H1 (cell line): ENCODE results near the gene AKR7A2. TPM values are rescaled to one million over a fixed set of nuclear protein-coding genes. Genes with fewer than 3 reads are reported as not detected.

ENCODE experiments used
- CTCF ChIA-PET: fragments of 300-600 bp; sonication (Branson Sonifier 250); formaldehyde crosslinking; loops from one replicate; lab custom pipeline; 2021; ENCODE audit not compliant: partially characterized antibody; lab: Charles Lee
- POLR2A ChIA-PET: fragments of 300-600 bp; sonication (Branson Sonifier 250); formaldehyde crosslinking; loops from one replicate; lab custom pipeline; 2021; ENCODE audit warnings: inconsistent platforms; ENCODE audit not compliant: partially characterized antibody; lab: Charles Lee
- DNase-seq, 2 experiments: peaks; one replicate each; pipeline versions ENCODE4 v3.0.0 to v3.0.0-alpha.2; 2010 to 2022; ENCODE audit warnings: low spot score in 2 of 2, low read depth in 1 of 2, mixed read lengths in 1 of 2
- FAIRE-seq: peaks from 2 replicates; lab custom pipeline; 2011; peaks lifted over from hg19 to GRCh38; lab: Jason Lieb, UNC
- H2AFZ ChIP-seq: 2 replicates; pipeline ENCODE4 v1.8.1; 2012; ENCODE audit warnings: low read length, inconsistent platforms
- H2AK5ac ChIP-seq: 2 replicates; pipeline ENCODE4 v1.6.1; 2013; ENCODE audit warnings: low read depth, low read length
- H2BK120ac ChIP-seq: replicated peaks from 2 replicates; pipeline ENCODE3; 2013; ENCODE audit warnings: low read depth, low read length, inconsistent platforms
- H2BK12ac ChIP-seq: 2 replicates; pipeline ENCODE4 v1.6.1; 2013; ENCODE audit warnings: low read depth, low read length
- H2BK15ac ChIP-seq: 2 replicates; pipeline ENCODE4 v1.6.1; 2013; ENCODE audit warnings: low read length
- H2BK20ac ChIP-seq: 2 replicates; pipeline ENCODE4 v1.6.1; 2013; ENCODE audit warnings: low read length
- H2BK5ac ChIP-seq: 2 replicates; pipeline ENCODE4 v1.6.1; 2013; ENCODE audit warnings: low read depth, low read length
- H3K14ac ChIP-seq: 2 replicates; pipeline ENCODE4 v1.6.1; 2013; ENCODE audit warnings: inconsistent platforms; ENCODE audit not compliant: insufficient read length
- H3K18ac ChIP-seq: 2 replicates; pipeline ENCODE4 v1.6.1; 2013; ENCODE audit warnings: low read length; ENCODE audit errors: extremely low read depth
- H3K23ac ChIP-seq: 2 replicates; pipeline ENCODE4 v1.6.1; 2013; ENCODE audit warnings: inconsistent platforms; ENCODE audit not compliant: insufficient read length
- H3K23me2 ChIP-seq: 2 replicates; pipeline ENCODE4 v1.6.1; 2013; ENCODE audit warnings: low read depth, low read length
- H3K27ac ChIP-seq: 2 replicates; pipeline ENCODE4 v1.6.1; 2011; ENCODE audit warnings: low read depth, low read length, inconsistent platforms
- H3K27me3 ChIP-seq, 4 experiments: replicated peaks in 1 of 4; 1 replicate in 1 of 4; 2 replicates in 3 of 4; pipeline versions ENCODE4 v1.6.1 to v1.8.1; 2011 to 2013; ENCODE audit warnings: low read length in 3 of 4, mild to moderate bottlenecking in 3 of 4, inconsistent platforms in 2 of 4, mixed read lengths in 2 of 4, moderate library complexity in 1 of 4; ENCODE audit not compliant: control insufficient read depth in 3 of 4, insufficient read depth in 3 of 4; ENCODE audit errors: extremely low read depth in 1 of 4
- H3K36me3 ChIP-seq, 4 experiments: 2 replicates each; pipeline versions ENCODE4 v1.6.1 to v1.8.1; 2011 to 2013; ENCODE audit warnings: mild to moderate bottlenecking in 4 of 4, low read length in 3 of 4, moderate library complexity in 2 of 4, control low read depth in 1 of 4, inconsistent platforms in 1 of 4; ENCODE audit not compliant: insufficient read depth in 4 of 4, control insufficient read depth in 2 of 4
- H3K4ac ChIP-seq: replicated peaks from 2 replicates; pipeline ENCODE3; 2013; ENCODE audit warnings: low read length, low read depth, mixed read lengths, inconsistent platforms; ENCODE audit not compliant: insufficient read length
- H3K4me1 ChIP-seq, 4 experiments: replicated peaks in 1 of 4; 1 replicate in 1 of 4; 2 replicates in 3 of 4; pipeline versions ENCODE4 v1.6.1 to v1.8.1; 2011 to 2013; ENCODE audit warnings: low read length in 3 of 4, inconsistent platforms in 2 of 4, mixed read lengths in 1 of 4; ENCODE audit not compliant: insufficient read depth in 4 of 4, control insufficient read depth in 3 of 4
- H3K4me2 ChIP-seq, 2 experiments: 2 replicates each; pipeline versions ENCODE4 v1.6.1 to v1.8.1; 2011 to 2013; ENCODE audit warnings: low read depth in 2 of 2, low read length in 2 of 2, control low read depth in 1 of 2, inconsistent platforms in 1 of 2, mild to moderate bottlenecking in 1 of 2; ENCODE audit not compliant: insufficient read depth in 1 of 2
- H3K4me3 ChIP-seq, 4 experiments: fragments of 200-600, 300-600 bp in 1 of 4; sonication (generic), shearing (Covaris generic), sonication (Bioruptor Twin) in 1 of 4; 2 replicates each; pipeline versions ENCODE4 v1.5.1 to v1.8.1; 2011 to 2016; ENCODE audit warnings: low read length in 4 of 4, low read depth in 3 of 4, control low read depth in 2 of 4, inconsistent platforms in 2 of 4, mild to moderate bottlenecking in 2 of 4, mixed read lengths in 1 of 4, moderate library complexity in 1 of 4; ENCODE audit not compliant: insufficient read depth in 2 of 4; ENCODE audit errors: extremely low read depth in 1 of 4
- H3K56ac ChIP-seq: replicated peaks from 2 replicates; pipeline ENCODE3; 2013; ENCODE audit warnings: low read depth, mild to moderate bottlenecking, mixed read lengths, low read length, inconsistent platforms; ENCODE audit not compliant: insufficient read length
- H3K79me1 ChIP-seq: 2 replicates; pipeline ENCODE4 v1.6.1; 2013; ENCODE audit warnings: low read depth, low read length, control low read depth
- H3K79me2 ChIP-seq, 2 experiments: 2 replicates each; pipeline versions ENCODE4 v1.6.1 to v1.8.1; 2012 to 2013; ENCODE audit warnings: low read length in 2 of 2, mild to moderate bottlenecking in 2 of 2, inconsistent platforms in 1 of 2; ENCODE audit not compliant: insufficient read depth in 2 of 2, control insufficient read depth in 1 of 2
- H3K9ac ChIP-seq, 4 experiments: replicated peaks in 1 of 4; 1 replicate in 1 of 4; 2 replicates in 3 of 4; pipeline versions ENCODE4 v1.6.1 to v1.8.1; 2011 to 2013; ENCODE audit warnings: low read depth in 3 of 4, low read length in 3 of 4, control low read depth in 2 of 4, mild to moderate bottlenecking in 2 of 4, moderate library complexity in 2 of 4, inconsistent platforms in 1 of 4; ENCODE audit errors: extremely low read depth in 1 of 4
- H3K9me3 ChIP-seq, 2 experiments: 2 replicates each; pipeline versions ENCODE4 v1.6.1 to v1.8.1; 2012 to 2013; ENCODE audit warnings: mild to moderate bottlenecking in 2 of 2, moderate library complexity in 2 of 2, control low read depth in 1 of 2, inconsistent platforms in 1 of 2, low read depth in 1 of 2, low read length in 1 of 2, mixed read lengths in 1 of 2; ENCODE audit not compliant: insufficient read depth in 2 of 2
- H4K20me1 ChIP-seq, 2 experiments: replicated peaks in 1 of 2; 2 replicates each; pipeline versions ENCODE3 to v1.8.1; 2011 to 2013; ENCODE audit warnings: inconsistent platforms in 2 of 2, low read length in 2 of 2, mild to moderate bottlenecking in 1 of 2; ENCODE audit not compliant: insufficient read depth in 2 of 2, control insufficient read depth in 1 of 2
- H4K5ac ChIP-seq: 2 replicates; pipeline ENCODE4 v1.6.1; 2013; ENCODE audit warnings: low read length, low read depth, mixed read lengths, inconsistent platforms; ENCODE audit not compliant: insufficient read length
- H4K8ac ChIP-seq: 2 replicates; pipeline ENCODE4 v1.8.0; 2013; ENCODE audit warnings: mild to moderate bottlenecking, moderate library complexity, low read length, inconsistent platforms; ENCODE audit not compliant: insufficient read depth; ENCODE audit errors: extremely low read depth
- H4K91ac ChIP-seq: replicated peaks from 2 replicates; pipeline ENCODE3; 2013; ENCODE audit warnings: low read length, mixed read lengths, inconsistent platforms; ENCODE audit not compliant: insufficient read length
- ASH2L ChIP-seq: fragments of 200-600, 300-600 bp; sonication (generic); IDR thresholded peaks from one replicate; pipeline ENCODE4 v1.7.1; 2017; ENCODE audit warnings: low read length
- BACH1 ChIP-seq: IDR thresholded peaks from 2 replicates; pipeline ENCODE4 v1.6.1; 2012; ENCODE audit warnings: low read length, improper control_type of control experiment
- FOSL1 ChIP-seq: IDR thresholded peaks from 2 replicates; pipeline ENCODE4 v1.6.1; 2011; ENCODE audit warnings: mild to moderate bottlenecking, low read depth, low read length, moderate library complexity; ENCODE audit not compliant: insufficient read depth
- RFX5 ChIP-seq: IDR thresholded peaks from 2 replicates; pipeline ENCODE4 v1.6.1; 2011; ENCODE audit warnings: low read depth, low read length, improper control_type of control experiment, borderline replicate concordance
- RNF2 ChIP-seq: fragments of 200-900, 300-1000 bp; sonication (generic); IDR thresholded peaks from 2 replicates; pipeline ENCODE4 v1.7.1; 2016; ENCODE audit warnings: borderline replicate concordance, low read depth, mild to moderate bottlenecking, antibody characterized with exemption, low read length; ENCODE audit not compliant: poor library complexity, severe bottlenecking; ENCODE audit errors: missing control alignments
- SP1 ChIP-seq: IDR thresholded peaks from 2 replicates; pipeline ENCODE4 v1.6.1; 2011; ENCODE audit warnings: low read depth, low read length
- SP4 ChIP-seq: IDR thresholded peaks from 2 replicates; pipeline ENCODE4 v1.6.1; 2012; ENCODE audit warnings: low read length, inconsistent platforms
- TAF7 ChIP-seq: optimal IDR thresholded peaks from 2 replicates; pipeline ENCODE3; 2011; ENCODE audit warnings: low read depth, mild to moderate bottlenecking, inconsistent platforms, low read length, moderate library complexity, borderline replicate concordance
- WGBS, 2 experiments: shearing (Covaris generic) in 1 of 2; methylation state at CpG; one replicate each; pipeline versions ENCODE4 v1.1.6 to v1.1.7; 2013 to 2015; ENCODE audit warnings: low lambda C conversion rate in 2 of 2, mixed read lengths in 2 of 2, inconsistent platforms in 1 of 2, low coverage in 1 of 2, missing lambda C conversion rate in 1 of 2; ENCODE audit not compliant: insufficient replicate concordance in 2 of 2, insufficient coverage in 1 of 2, insufficient read length in 1 of 2; ENCODE audit errors: extremely low coverage in 1 of 2, missing lambda C conversion rate in 1 of 2; 5-methylcytosine and 5-hydroxymethylcytosine counted together
- polyA plus RNA-seq, 7 experiments: library from polyadenylated mRNA; depleted of rRNA in 3 of 7; stranded (reverse) in 5 of 7; unstranded in 2 of 7; fragments of >200 nt in 5 of 7; fragments of 200-250 nt in 2 of 7; gene quantifications; 1 replicate in 5 of 7; 2 replicates in 1 of 7; 4 replicates in 1 of 7; pipeline versions ENCODE4 v1.2.1 to v1.2.3, GENCODE V29; 2011 to 2013; ENCODE audit warnings: missing spikeins in 2 of 7, mixed read lengths in 2 of 7
- total RNA-seq: library from RNA; stranded (reverse); fragmentation: NEBNext Ultra II Directional; extraction: Animal tissue kit (Norgen Biotek cat#: 25700); gene quantifications from 2 replicates; pipeline ENCODE4 v1.2.1, GENCODE V29; 2021
- TF ChIP-seq, protein P1 (sequence below): IDR thresholded peaks from 2 replicates; pipeline ENCODE4 v1.6.1; 2012; ENCODE audit warnings: inconsistent platforms

AKR7A2 gene
- total and polyA plus RNA-seq, 2 of the 8 experiments (the other 6 are each of a cell fraction or from before 2014, with no cell fraction given) = 32.0 to 48.3 TPM

DNA sequence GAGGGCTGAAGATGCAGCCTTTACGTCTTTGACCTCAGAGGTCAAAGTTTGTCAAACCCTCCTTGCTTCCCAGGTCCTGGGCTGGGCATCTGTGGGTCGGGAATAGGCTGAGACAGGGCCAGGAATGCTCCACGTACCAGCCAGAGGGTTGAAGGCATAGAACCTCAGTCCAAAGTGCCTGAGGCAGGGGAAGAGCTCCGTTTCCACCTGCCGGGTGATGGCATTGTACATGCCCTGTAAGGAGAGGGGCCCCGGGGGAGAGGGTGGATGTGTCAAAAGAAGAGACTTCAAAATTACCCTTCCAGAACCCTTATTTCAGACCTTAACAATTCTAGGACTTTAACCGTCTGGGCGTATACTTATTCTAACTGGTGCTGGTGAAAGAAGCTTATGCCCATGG is 27.1 kb downstream of the AKR7A2 start:
- Histone ChIP-seq H3K79me2 (no peaks in the 10 kb centered on the region), H4K91ac (no peak overlapping the region), H3K4me3 (no peak overlapping the region), H3K9ac (no peak overlapping the region), H4K20me1 (peaks cover 0 to 2% of the 10 kb centered on the region in 2 experiments), H2BK15ac (no peak overlapping the region), H2BK12ac (no peak overlapping the region), H3K4ac (no peak overlapping the region), H3K56ac (no peak overlapping the region), H3K4me1 (no peaks in the 10 kb centered on the region), H2AFZ (no peak overlapping the region), H3K23me2 (peaks cover 4% of the 10 kb centered on the region), H3K14ac (no peak overlapping the region), H2BK5ac (no peak overlapping the region), H2BK20ac (no peak overlapping the region), H3K27me3 (peaks cover 8 to 24% (median 20%) of the 10 kb centered on the region in 4 experiments), H3K9me3 (no peaks in the 10 kb centered on the region), H4K5ac (no peak overlapping the region), H3K79me1 (no peaks in the 10 kb centered on the region), H3K18ac (no peak overlapping the region), H2AK5ac (no peak overlapping the region), H3K27ac (no peak overlapping the region), H3K36me3 (no peaks in the 10 kb centered on the region), H3K23ac (no peak overlapping the region), H3K4me2 (no peak overlapping the region), H4K8ac (no peak overlapping the region), H2BK120ac (no peak overlapping the region)
- TF ChIP-seq FOSL1 (no peak), RNF2 (no peak), ASH2L (no peak), SP4 (no peak), BACH1 (no peak), SP1 (no peak), TAF7 (no peak), RFX5 (no peak)
- TF ChIP-seq, protein P1, sequence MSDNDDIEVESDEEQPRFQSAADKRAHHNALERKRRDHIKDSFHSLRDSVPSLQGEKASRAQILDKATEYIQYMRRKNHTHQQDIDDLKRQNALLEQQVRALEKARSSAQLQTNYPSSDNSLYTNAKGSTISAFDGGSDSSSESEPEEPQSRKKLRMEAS = no peak
- CTCF ChIA-PET = interaction anchor here (0.7 to 0.9 kb wide), 2 partner anchors 313 to 378 kb away, joined by 3 read pairs; no protein-coding TSS in a partner anchor
- POLR2A ChIA-PET = interaction anchor here (1.1 kb wide), 2 partner anchors 26 to 34 kb away, joined by 3 to 4 read pairs; partner anchors contain the start of gene EMC1
- 87% methylated on average over 8 of the region's 8 CpGs; no CpG with 5 or more reads in 1 of the 2 experiments for WGBS, 2 experiments
- DNase-seq (no peak), FAIRE-seq (no peak)
